Measurements from ENCODE around the gene TMEM106C. TPM values are rescaled to one million over a fixed set of nuclear protein-coding genes. Genes with fewer than 3 reads are reported as not detected.
A peak's percentile ranks its signal among the peaks of the same experiment; 100 is the strongest.

The TMEM106C gene
- total and polyA plus RNA-seq, 2 donors from 2014 or later, result 51.7 to 126 TPM

DNA sequence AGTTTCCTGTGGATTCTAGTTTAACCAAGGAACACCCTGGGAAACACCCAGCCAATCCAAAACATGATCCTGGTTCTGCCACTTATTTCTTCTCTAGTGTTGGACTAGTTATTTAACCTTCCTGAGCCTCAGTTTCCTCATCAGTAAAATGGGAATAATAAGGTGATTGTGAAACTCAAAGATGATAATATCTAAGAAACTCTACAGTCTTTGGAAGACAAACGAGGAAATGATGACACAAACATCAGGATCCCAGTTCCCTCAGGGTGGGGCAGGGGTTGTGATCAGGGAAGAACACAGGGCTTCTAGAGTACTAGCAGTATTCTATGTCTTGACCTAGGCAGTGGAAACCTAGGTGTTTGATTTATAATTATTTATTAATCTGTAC lies 18.1 kb upstream of the TMEM106C start:
- Histone ChIP-seq H3K27ac (ENCODE audit: low read depth in 2 of 2, low read length in 2 of 2) (no peak overlapping the region), H3K9me3 (ENCODE audit: control insufficient read depth in 2 of 3, insufficient read depth in 1 of 3, low read length in 3 of 3) (no peaks in the 10 kb centered on the region), H3K9ac (ENCODE audit: low read length in 3 of 3) (no peak overlapping the region), H3K4me1 (ENCODE audit: control insufficient read depth in 2 of 3, insufficient read depth in 2 of 3, low read depth in 1 of 3, low read length in 3 of 3) (peaks cover 0 to 46% (median 13%) of the 10 kb centered on the region in 3 donors), H3K4me3 (ENCODE audit: low read length in 3 of 3) (no peak overlapping the region), H3K27me3 (ENCODE audit: control insufficient read depth, insufficient read depth, low read length) (no peaks in the 10 kb centered on the region), H3K36me3 (ENCODE audit: control insufficient read depth in 2 of 3, insufficient read depth in 3 of 3, low read length in 3 of 3) (no peaks in the 10 kb centered on the region)
- intact Hi-C loops (cut with DNase I), result no loop called here
- DNase-seq, result no peak
- no peak for FAIRE-seq
- TF ChIP-seq, protein P1, sequence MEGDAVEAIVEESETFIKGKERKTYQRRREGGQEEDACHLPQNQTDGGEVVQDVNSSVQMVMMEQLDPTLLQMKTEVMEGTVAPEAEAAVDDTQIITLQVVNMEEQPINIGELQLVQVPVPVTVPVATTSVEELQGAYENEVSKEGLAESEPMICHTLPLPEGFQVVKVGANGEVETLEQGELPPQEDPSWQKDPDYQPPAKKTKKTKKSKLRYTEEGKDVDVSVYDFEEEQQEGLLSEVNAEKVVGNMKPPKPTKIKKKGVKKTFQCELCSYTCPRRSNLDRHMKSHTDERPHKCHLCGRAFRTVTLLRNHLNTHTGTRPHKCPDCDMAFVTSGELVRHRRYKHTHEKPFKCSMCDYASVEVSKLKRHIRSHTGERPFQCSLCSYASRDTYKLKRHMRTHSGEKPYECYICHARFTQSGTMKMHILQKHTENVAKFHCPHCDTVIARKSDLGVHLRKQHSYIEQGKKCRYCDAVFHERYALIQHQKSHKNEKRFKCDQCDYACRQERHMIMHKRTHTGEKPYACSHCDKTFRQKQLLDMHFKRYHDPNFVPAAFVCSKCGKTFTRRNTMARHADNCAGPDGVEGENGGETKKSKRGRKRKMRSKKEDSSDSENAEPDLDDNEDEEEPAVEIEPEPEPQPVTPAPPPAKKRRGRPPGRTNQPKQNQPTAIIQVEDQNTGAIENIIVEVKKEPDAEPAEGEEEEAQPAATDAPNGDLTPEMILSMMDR (IDR thresholded peaks at IDR 0.05; ENCODE audit: borderline replicate concordance, extremely low read depth, insufficient read depth), result no peak

DNA sequence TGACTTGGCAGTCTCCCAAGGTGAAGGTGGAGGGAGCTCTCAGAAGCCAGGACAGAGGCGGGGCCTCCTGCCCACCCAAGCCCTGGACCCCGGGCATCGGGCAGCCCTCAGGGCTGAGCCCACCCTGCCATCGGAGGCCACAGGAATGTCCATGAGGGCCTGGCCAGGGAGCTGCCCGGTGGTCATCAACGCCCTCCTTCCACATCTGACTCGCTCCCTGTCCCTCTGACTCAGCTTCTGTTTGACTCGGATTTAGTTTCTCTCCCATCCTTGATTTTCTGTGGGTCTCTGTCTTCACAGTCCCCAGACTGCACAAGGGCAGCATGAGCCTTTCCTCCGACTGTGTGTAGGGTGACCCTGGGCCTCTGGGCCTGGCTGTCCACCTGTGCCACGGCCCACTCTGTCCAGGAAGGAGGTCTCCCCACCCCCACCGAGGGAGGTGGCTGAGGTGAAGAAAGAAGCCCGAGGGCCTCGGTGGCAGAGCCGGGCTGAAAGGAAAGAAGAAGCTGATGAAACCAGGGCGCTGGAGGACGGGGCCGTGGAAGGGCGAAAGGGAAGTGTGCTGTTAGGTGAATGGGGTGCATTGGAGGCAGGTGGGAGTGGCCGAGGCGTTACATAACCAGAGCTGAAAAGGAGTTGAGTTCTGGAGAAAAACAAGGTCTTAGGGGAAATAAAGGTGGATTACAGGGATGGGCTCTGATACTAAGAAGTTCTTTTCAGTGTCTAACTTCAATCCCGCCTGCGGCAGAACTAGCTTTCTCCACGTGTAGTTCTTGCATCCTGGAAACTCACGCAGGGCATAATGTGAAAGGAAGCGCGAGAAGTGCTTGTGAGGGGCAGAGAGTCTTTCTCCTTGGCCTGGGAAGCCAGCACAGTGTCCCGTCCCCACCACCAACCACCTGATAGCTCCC lies 16.7 kb upstream of the TMEM106C start:
- FAIRE-seq (no peak), DNase-seq (peak in 1 of 5 donors; percentile 38)
- TF ChIP-seq, protein P1 (IDR thresholded peaks at IDR 0.05; ENCODE audit: borderline replicate concordance, extremely low read depth, insufficient read depth), result no peak
- H3K36me3 ChIP-seq (ENCODE audit: control insufficient read depth in 2 of 3, insufficient read depth in 3 of 3, low read length in 3 of 3), result no peaks in the 10 kb centered on the region
- H3K9ac ChIP-seq (ENCODE audit: low read length in 3 of 3), result no peak overlapping the region
- intact Hi-C loops (cut with DNase I), result no loop called here
- no peaks in the 10 kb centered on the region for H3K27me3 ChIP-seq (ENCODE audit: control insufficient read depth, insufficient read depth, low read length)
- peaks cover 0 to 36% (median 5%) of the 10 kb centered on the region in 3 donors for H3K4me1 ChIP-seq (ENCODE audit: control insufficient read depth in 2 of 3, insufficient read depth in 2 of 3, low read depth in 1 of 3, low read length in 3 of 3)
- no peaks in the 10 kb centered on the region for H3K9me3 ChIP-seq (ENCODE audit: control insufficient read depth in 2 of 3, insufficient read depth in 1 of 3, low read length in 3 of 3)
- H3K27ac ChIP-seq (ENCODE audit: low read depth in 2 of 2, low read length in 2 of 2), result peak overlapping the region; percentile 40 to 49
- H3K4me3 ChIP-seq (ENCODE audit: low read length in 3 of 3), result no peak overlapping the region

DNA sequence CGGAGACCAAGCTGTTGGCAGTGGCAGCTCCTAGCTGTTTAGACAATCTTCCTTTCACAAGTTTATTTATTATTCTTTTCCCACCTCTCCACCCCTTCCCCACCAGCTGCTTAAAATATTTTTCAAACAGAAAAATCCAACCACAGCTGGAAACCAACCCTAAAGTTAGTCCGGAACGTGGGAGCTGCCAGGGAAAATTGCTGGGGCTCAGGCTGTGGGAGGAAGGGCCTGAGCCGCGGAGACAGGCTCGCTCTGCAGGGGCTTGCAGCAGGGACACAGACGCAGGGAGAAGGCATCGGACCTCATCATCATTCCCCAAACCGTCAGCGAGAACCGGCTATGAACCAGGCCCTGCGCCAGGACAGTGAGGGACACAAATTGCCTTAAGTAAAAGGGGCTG lies 16.1 kb upstream of the TMEM106C start:
- intact Hi-C loops (cut with DNase I), result no loop called here
- Histone ChIP-seq H3K4me1 (ENCODE audit: control insufficient read depth in 2 of 3, insufficient read depth in 2 of 3, low read depth in 1 of 3, low read length in 3 of 3) (peaks cover 0 to 33% (median 5%) of the 10 kb centered on the region in 3 donors), H3K4me3 (ENCODE audit: low read length in 3 of 3) (no peak overlapping the region), H3K36me3 (ENCODE audit: control insufficient read depth in 2 of 3, insufficient read depth in 3 of 3, low read length in 3 of 3) (no peaks in the 10 kb centered on the region), H3K9ac (ENCODE audit: low read length in 3 of 3) (peak overlapping the region in 1 of 3 donors; percentile 32), H3K9me3 (ENCODE audit: control insufficient read depth in 2 of 3, insufficient read depth in 1 of 3, low read length in 3 of 3) (no peaks in the 10 kb centered on the region), H3K27me3 (ENCODE audit: control insufficient read depth, insufficient read depth, low read length) (no peaks in the 10 kb centered on the region), H3K27ac (ENCODE audit: low read depth in 2 of 2, low read length in 2 of 2) (peak overlapping the region in 1 of 2 donors; percentile 49)
- peak in 3 of 5 donors; percentile 63 to 84 (median 66) for DNase-seq
- TF ChIP-seq, protein P1 (IDR thresholded peaks at IDR 0.05; ENCODE audit: borderline replicate concordance, extremely low read depth, insufficient read depth), result no peak
- no peak for FAIRE-seq
